Right hindlimb (tissue), 1 donor: ENCODE results near the gene CDH7.

Experiments
- DNase-seq: peaks from one replicate; pipeline ENCODE4 v3.0.0-alpha.2; 2018

The CDH7 gene

GRCh38 chr18:65750389-65751154, at the start of gene CDH7:
TSS of gene CDH7 (plus strand) at chr18:65751012. CDS start at chr18:65762843, 11,831 bp downstream.
- peak; percentile 67 for DNase-seq

- no peak for DNase-seq
These were observed 46.8 kb upstream of the CDH7 start for GRCh38 chr18:65704046-65704445.

- DNase-seq, result no peak
These were observed 44.2 kb upstream of the CDH7 start for GRCh38 chr18:65706646-65707045.

- no peak for DNase-seq
These were observed 39.3 kb upstream of the CDH7 start for GRCh38 chr18:65711493-65711892.

GRCh38 chr18:65721619-65722018, 29.2 kb upstream of the CDH7 start:
- no peak for DNase-seq

GRCh38 chr18:65725251-65726050, 25.4 kb upstream of the CDH7 start:
- no peak for DNase-seq

- no peak for DNase-seq
These were observed 15.7 kb upstream of the CDH7 start for GRCh38 chr18:65735155-65735554.

- peak; percentile 24 for DNase-seq
These were observed 13.3 kb upstream of the CDH7 start for GRCh38 chr18:65737471-65737955.

GRCh38 chr18:65746936-65747335, 3.9 kb upstream of the CDH7 start:
- DNase-seq, result no peak

- DNase-seq, result no peak
These were observed 2.5 kb upstream of the CDH7 start for GRCh38 chr18:65748321-65748720.

GRCh38 chr18:65749841-65750240, 971 bp upstream of the CDH7 start:
- no peak for DNase-seq

GRCh38 chr18:65751155-65752085, 608 bp downstream of the CDH7 start:
- DNase-seq, result peak; percentile 38

- DNase-seq, result no peak
These were observed 2.0 kb downstream of the CDH7 start for GRCh38 chr18:65752625-65753325.

- peak; percentile 34 for DNase-seq
These were observed 2.7 kb downstream of the CDH7 start for GRCh38 chr18:65753520-65753919.

GRCh38 chr18:65754121-65754520, 3.3 kb downstream of the CDH7 start:
- DNase-seq, result no peak

- no peak for DNase-seq
These were observed 4.8 kb downstream of the CDH7 start for GRCh38 chr18:65755616-65756015.

- DNase-seq, result no peak
These were observed 9.6 kb downstream of the CDH7 start for GRCh38 chr18:65760457-65760856.

GRCh38 chr18:65761636-65762295, 11.0 kb downstream of the CDH7 start:
- DNase-seq, result no peak

GRCh38 chr18:65762556-65762955, 11.7 kb downstream of the CDH7 start:
- no peak for DNase-seq

- DNase-seq, result no peak
These were observed 16.6 kb downstream of the CDH7 start for GRCh38 chr18:65767406-65767805.

GRCh38 chr18:65768120-65768778, 17.4 kb downstream of the CDH7 start:
- no peak for DNase-seq
